ENCODE data around the gene UQCC5. TPM values are rescaled to one million over a fixed set of nuclear protein-coding genes. Genes with fewer than 3 reads are reported as not detected.
"Not testable (repeated sequence)": the region's sequence is repeated elsewhere in the genome, so short reads cannot be mapped to it uniquely, and the experiment has no call there.

The UQCC5 gene
- total RNA-seq, 1 donor from 2014 or later: 7.5 TPM

DNA sequence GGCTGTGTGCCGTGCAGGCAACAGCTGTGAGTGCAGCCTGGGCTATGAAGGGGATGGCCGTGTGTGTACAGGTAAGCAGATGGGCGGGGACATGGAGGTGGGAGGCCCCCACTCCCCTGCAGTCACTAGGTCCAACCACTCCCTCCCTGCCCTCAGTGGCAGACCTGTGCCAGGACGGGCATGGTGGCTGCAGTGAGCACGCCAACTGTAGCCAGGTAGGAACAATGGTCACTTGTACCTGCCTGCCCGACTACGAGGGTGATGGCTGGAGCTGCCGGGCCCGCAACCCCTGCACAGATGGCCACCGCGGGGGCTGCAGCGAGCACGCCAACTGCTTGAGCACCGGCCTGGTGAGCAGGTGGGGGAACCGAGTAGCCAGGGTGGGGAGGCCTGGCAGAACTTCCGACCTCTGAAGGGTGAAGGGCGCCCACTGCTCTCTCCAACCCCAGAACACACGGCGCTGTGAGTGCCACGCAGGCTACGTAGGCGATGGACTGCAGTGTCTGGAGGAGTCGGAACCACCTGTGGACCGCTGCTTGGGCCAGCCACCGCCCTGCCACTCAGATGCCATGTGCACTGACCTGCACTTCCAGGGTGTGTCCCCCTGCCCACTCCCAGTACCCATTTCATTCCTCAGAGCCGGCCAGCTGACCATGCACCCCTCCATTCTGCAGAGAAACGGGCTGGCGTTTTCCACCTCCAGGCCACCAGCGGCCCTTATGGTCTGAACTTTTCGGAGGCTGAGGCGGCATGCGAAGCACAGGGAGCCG lies 14.3 kb upstream of the UQCC5 start:
- DNase-seq (ENCODE audit: low read depth, low spot score): no peak

DNA sequence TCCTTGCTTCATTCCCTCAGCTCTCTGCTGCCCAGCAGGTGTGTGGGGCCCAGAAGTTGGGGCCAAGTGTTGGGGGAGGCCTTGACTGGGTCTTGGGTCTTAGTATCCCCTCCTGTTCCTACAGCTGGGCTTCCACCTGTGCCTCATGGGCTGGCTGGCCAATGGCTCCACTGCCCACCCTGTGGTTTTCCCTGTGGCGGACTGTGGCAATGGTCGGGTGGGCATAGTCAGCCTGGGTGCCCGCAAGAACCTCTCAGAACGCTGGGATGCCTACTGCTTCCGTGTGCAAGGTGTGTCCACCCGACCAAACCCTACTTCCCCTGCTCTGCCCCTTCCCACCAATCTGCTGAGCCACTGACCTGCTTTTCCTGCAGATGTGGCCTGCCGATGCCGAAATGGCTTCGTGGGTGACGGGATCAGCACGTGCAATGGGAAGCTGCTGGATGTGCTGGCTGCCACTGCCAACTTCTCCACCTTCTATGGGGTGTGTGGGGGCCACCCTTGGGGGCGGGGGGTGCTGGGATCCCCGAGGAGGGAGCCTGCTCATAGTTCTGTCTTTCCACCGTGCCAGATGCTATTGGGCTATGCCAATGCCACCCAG lies 13.7 kb upstream of the UQCC5 start:
- no peak for DNase-seq (ENCODE audit: low read depth, low spot score)

DNA sequence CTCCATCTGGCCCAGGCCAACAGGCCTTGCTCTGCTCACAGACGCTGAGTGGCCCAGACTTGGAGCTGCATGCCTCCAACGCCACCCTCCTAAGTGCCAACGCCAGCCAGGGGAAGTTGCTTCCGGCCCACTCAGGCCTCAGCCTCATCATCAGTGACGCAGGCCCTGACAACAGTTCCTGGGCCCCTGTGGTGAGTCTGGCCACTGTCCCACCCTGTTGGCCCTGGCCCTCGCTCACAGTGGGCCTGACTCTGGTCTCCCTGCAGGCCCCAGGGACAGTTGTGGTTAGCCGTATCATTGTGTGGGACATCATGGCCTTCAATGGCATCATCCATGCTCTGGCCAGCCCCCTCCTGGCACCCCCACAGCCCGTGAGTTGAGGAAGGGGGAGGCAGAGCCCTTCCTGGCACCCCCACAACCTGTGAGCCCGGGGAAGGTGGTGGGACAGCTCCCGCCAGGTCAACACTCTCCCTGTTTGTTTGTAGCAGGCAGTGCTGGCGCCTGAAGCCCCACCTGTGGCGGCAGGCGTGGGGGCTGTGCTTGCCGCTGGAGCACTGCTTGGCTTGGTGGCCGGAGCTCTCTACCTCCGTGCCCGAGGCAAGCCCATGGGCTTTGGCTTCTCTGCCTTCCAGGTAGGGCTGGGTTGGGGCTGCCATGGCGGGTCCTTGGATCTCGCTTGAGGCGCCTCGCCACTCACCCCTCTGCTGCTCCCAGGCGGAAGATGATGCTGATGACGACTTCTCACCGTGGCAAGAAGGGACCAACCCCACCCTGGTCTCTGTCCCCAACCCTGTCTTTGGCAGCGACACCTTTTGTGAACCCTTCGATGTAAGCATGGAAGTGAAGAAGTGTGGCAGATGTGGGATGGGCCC lies 12.8 kb upstream of the UQCC5 start:
- no peak for DNase-seq (ENCODE audit: low read depth, low spot score)

DNA sequence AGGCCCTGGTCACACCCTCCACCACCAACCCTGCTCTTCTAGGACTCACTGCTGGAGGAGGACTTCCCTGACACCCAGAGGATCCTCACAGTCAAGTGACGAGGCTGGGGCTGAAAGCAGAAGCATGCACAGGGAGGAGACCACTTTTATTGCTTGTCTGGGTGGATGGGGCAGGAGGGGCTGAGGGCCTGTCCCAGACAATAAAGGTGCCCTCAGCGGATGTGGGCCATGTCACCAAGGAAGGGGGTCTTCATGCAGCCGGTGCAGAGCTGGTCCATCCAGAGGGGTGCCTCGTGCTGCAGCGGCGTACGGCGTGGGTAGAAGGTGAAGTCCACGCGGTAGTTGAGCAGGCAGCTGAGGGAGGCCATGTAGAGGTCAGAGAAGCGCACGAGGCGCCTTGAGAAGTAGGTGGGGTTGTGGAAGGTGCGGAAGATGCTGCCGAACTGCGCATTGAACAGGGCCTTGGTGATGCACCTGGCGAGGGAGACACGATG lies 12.1 kb upstream of the UQCC5 start:
- DNase-seq (ENCODE audit: low read depth, low spot score): no peak

DNA sequence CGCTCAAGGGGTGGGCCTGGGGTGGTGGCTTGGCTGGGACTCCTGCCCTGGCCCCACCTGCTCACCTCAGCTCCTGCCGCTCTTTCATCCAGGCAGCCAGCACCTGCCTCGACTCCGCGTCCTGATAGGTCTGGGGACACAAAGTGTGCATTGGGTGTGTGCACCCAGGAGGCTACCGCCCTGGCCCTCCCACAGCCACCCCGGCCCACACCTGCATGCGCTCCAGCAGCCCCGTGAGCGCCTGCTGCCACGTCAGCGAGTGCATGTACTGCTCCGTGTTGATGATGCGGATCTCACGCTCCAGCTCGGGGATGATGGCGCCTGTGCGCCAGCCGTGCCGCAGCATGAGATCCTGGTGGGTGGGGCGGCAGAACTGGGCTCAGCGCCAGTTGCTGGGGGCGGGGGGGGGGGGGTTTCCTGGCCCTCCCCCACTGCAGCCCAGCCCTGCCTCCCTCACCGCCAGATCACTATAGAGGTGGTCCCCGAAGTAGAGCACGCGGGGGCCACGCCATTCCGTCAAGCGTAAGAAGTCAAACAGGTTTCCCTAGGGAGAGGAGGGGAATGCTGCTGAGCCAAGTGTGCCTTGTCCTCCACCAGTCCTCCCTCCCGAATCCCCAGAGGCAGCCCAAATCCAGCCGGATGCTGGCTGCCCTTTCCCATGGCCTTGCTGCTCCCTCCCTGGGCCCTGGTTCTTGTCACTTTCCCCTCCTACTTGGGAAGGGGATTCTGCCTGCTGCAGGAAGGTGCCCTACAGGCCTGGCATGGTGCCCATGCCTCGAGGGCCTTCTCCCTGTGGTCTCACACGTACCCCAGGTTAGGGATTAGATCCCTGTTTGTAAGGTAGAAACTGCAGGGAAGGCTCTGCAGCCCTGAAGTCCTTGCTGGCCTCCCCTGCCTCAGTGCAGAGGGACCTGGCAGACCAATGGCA lies 11.4 kb upstream of the UQCC5 start:
- DNase-seq (ENCODE audit: low read depth, low spot score): no peak

DNA sequence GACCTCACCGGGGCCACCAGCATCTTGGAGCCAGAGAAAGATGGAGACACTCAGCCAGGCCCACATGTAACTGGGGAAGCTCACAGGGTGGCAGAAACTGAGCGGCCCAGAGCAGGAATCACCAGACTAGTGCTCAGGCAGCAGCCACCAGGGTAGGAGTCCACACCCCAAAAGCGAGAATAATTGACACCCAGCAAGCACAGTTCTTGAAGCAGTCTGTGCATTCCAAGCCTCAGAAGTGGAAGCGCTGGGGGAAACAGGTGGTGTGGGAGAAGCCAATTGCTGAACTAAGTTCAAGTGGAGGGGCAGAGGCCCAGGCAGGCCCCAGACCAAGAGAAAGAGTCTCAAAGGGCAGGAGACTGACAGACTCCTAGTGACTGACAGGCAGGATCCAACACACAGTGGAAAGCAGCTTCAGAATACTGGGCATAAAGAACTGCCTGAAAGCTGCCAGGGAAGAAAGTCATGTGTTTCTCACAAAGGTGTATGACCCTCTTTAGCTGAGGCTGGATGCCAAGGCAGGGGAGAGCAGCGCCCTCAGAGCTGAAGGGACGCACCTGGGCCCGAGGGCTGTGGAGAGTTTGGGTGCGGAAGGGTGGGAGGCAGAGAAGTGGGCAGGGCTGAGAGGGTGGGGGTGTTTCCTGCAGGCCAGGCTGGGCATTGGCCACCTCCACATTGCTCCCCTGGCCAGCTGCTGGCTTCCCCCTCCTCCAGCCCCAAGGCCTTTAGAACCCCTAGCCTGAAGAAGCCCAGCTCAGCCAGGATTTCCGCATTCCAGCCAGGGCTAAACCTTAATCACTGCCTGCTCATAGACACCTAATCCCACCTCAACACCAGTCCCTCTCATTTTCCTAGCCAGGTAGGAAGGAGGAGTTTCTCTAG lies 10.5 kb upstream of the UQCC5 start:
- DNase-seq (ENCODE audit: low read depth, low spot score): no peak

DNA sequence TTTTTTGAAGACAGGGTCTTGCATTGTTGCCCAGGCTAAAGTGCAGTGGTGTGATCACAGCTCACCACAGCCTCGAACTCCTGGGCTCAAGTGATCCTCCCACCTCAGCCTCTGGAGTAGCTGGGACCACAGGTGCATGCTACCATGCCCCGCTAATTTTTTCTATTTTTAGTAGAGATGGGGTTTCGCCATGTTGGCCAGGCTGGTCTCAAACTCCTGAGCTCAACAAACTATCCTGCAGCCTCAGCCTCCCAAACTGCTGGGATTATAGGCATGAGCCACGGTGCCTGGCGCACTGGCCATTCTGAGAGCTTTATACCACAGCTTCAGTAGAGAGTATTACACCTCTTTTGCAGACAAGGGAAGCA lies 9.8 kb upstream of the UQCC5 start:
- not testable (repeated sequence) for DNase-seq (ENCODE audit: low read depth, low spot score)

DNA sequence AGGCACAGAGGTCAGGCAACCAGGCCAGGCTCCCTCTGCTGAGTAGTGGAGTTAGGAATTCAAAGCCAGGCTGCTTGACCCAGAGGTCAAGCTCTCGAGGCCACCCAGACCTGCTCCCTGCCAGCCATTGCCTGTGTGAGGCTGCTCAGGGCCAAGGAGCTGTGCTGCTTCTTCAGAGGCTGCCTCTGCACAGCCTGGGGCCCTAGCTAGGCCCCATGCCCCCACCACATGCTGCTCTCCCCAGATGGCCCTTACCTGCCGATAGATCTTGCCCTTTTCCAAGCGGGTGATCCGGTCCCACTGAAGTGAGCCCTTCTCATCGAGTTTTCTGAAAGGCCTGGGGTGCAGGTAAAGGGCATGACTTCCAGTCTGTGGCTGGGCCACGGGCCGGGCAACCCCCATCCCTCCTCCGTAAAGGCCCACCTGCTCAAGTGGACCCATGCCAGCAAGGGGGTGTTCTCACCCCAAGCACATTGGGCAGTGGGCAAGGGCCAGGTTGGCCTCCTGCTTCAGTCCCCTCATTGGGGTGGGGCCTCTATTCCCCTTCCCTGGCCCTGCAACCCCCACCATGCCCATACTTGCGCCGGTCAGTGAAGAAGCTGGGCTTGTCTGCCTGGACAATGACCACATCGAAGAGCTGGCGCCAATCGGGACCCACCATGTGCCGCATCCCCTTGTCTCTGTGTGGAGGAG lies 9.2 kb upstream of the UQCC5 start:
- DNase-seq (ENCODE audit: low read depth, low spot score): no peak

DNA sequence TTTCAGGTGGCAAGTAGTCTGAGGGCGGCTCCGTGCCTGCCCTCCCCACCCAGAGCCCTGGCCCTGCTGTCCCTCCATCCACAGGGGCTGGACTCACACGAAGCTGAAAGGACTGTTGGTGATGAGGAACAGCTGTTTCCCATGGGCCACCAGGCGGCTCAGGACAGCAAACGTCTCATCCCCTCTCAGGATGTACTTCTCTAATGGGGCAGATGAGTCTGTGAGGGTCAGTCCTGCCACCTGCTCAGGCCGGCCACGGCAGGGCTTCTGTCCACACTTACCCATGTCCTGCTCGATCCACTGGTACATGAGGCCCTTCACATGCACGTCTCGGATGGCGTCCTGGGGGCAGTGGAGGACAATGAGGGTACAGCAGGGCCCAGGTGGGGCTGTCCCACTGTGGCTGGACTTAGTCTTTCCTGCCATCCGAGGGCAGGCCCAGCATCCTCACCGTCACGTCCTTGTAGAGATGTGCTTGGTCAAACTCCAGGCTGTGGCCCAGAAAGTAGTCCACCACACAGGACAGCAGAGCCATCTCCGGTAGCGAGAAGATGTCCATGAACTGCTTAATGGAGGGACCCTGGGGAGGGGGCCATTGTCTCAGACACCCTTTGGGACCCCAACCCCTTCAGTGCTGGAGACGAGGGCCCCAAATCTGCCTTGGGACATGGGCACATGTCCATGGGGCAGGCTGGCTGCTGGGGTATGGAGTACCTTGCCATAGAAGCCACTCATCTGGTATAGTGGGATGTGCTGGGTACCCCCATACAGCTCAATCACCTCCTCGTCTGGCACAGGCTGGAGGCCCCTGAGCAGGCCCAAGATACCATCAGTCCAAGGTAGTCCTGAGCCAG lies 8.4 kb upstream of the UQCC5 start:
- DNase-seq (ENCODE audit: low read depth, low spot score): no peak

DNA sequence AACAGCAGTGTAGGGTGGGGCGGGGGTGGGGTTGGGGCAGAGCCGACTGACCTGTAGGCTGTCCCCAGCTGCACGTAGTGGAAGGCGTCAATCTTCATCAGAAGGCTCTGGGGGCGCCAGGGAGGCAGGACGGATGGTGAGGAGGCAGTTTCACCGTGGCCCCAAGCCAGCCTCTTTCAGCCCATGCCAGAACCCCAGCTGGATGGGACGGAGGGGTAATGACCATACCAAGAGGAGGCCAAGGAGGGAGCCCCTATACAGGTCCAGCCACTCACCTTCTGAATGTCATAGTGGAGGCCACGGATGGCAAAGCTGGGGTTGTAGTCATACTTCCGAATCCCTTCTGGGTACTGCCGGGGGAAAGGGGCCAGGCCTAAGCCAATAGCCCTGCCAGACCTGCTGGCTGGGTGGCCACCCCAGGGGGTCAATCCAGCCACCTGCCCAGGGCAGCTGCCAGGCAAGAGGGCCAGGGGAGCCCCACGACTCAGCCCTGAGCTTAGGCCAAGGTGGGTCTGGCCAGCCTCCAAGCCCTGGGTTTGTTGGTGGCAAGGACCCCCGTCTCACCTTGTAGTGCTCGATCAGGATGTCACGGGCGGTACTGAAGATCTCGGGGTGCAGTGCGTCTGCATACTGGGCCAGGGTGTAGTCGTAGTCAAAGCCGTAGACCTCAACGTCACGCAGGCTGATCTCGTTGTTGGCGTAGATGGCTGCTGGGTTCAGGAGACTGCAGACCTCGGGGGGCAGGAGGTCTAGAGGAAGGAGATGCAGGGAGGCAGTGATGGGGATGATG lies 7.6 kb upstream of the UQCC5 start:
- DNase-seq (ENCODE audit: low read depth, low spot score): no peak

- no peak for DNase-seq (ENCODE audit: low read depth, low spot score)
These were observed 6.8 kb upstream of the UQCC5 start for GRCh38 chr3:52529376-52530333.

DNA sequence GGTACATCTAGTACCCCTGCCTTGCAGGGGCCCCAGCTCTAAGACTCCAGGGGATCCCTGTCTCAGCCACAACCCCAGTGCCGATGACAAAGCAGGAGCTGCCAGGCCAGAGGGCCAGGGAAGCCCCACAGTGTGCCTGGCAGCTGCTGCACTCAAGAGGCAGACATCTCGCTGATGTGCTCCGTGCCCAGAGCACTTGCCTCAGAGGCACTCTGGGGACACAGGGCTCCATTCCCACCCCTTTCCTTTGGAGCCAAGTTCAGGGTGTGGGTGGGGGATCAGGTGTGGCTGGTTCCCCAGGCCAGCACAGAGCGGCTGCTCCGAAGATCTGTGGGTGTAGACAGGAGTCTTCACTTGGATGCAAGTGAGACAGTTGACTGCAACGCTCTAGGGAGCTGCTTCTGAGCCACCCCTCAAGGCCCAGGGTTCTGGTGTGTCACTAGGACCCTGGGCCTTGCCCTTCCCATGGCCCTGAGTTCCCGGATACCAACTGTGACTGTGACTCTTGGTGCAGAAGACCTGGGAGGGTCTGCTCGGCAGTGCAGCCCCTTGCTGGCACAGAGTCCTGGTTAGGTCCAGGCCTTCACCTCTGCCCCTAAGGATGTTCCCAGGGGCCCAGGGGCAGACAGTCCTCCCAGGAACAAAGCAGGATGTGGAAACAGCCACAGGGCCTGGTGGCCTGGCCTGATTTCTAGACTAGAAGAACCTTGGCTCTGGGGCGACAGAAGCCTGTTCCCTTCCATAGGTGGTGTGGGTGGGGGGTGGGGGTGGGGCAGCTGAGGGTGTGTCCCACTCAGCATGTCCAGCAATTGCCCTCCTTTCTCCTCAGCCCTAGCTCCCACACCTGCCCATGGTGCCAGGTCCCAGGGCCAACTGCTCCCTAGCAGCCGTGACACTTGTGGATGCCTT lies 5.2 kb upstream of the UQCC5 start:
- DNase-seq (ENCODE audit: low read depth, low spot score): no peak

- DNase-seq (ENCODE audit: low read depth, low spot score): no peak
These were observed 4.4 kb upstream of the UQCC5 start for GRCh38 chr3:52531860-52532516.

GRCh38 chr3:52532517-52532837 lies 3.9 kb upstream of the UQCC5 start:
- DNase-seq (ENCODE audit: low read depth, low spot score): peak; percentile 35

Measured in pulmonary artery endothelial cell (primary cell).